Peyer's patch (tissue), 4 donors: ENCODE measurements around the gene AFTPH. TPM values are rescaled to one million over a fixed set of nuclear protein-coding genes. Genes with fewer than 3 reads are reported as not detected.
A peak's percentile ranks its signal among the peaks of the same experiment; 100 is the strongest.

Source experiments
- DNase-seq, 3 donors: peaks; one replicate each; pipeline ENCODE4 v3.0.0-alpha.2; 2017 to 2019
- H3K27ac ChIP-seq, 4 donors: fragments of 200-600 bp; sonication (generic); one replicate each; pipeline ENCODE4 v1.5.1; 2016 to 2019
- H3K27me3 ChIP-seq, 2 donors: fragments of 200-600 bp; sonication (generic); one replicate each; pipeline ENCODE4 v1.5.1; 2019
- H3K36me3 ChIP-seq, 3 donors: fragments of 200-600 bp; sonication (generic); one replicate each; pipeline ENCODE4 v1.5.1; 2016 to 2019
- H3K4me1 ChIP-seq, 4 donors: fragments of 200-600 bp; sonication (generic); one replicate each; pipeline ENCODE4 v1.5.1; 2016 to 2019
- H3K4me3 ChIP-seq, 4 donors: fragments of 200-600 bp; sonication (generic); 1 replicate in 3 of 4; 2 replicates in 1 of 4; pipeline ENCODE4 v1.5.1; 2016 to 2019; ENCODE audit warnings: mild to moderate bottlenecking in 1 of 4
- H3K9me3 ChIP-seq, 4 donors: fragments of 200-600 bp; sonication (generic); one replicate each; pipeline ENCODE4 v1.5.1; 2016 to 2019; ENCODE audit warnings: mild to moderate bottlenecking in 1 of 4
- POLR2A ChIP-seq, 2 donors: fragments of 450-650 bp; IDR thresholded peaks; one replicate each; pipeline ENCODE4 v1.5.1; 2017; ENCODE audit warnings: antibody characterized with exemption in 2 of 2, mild to moderate bottlenecking in 2 of 2, moderate library complexity in 2 of 2
- total RNA-seq, 4 donors: library from RNA; depleted of rRNA; stranded (reverse); fragments of >200 nt; gene quantifications; one replicate each; pipeline ENCODE4 v1.1.0, GENCODE V29; 2016
- TF ChIP-seq, protein P1 (sequence below), 6 experiments: fragments of 450-650 bp in 4 of 6; fragments of 200-600 bp in 2 of 6; sonication (generic) in 1 of 6; IDR thresholded peaks; one replicate each; pipeline ENCODE4 v1.5.1; 2017 to 2019; ENCODE audit warnings: antibody characterized with exemption in 6 of 6, mild to moderate bottlenecking in 3 of 6, moderate library complexity in 1 of 6

Gene AFTPH
- total RNA-seq, 4 donors from 2014 or later, result 41.7 to 79.0 (median 69.3) TPM

- no peaks in the 10 kb centered on the region for H3K27me3 ChIP-seq
- no peaks in the 10 kb centered on the region for H3K9me3 ChIP-seq
- peaks cover 0 to 4% (median 0%) of the 10 kb centered on the region in 4 donors for H3K4me1 ChIP-seq
- no peak for TF ChIP-seq POLR2A (IDR thresholded peaks at IDR 0.05)
- TF ChIP-seq, protein P1, sequence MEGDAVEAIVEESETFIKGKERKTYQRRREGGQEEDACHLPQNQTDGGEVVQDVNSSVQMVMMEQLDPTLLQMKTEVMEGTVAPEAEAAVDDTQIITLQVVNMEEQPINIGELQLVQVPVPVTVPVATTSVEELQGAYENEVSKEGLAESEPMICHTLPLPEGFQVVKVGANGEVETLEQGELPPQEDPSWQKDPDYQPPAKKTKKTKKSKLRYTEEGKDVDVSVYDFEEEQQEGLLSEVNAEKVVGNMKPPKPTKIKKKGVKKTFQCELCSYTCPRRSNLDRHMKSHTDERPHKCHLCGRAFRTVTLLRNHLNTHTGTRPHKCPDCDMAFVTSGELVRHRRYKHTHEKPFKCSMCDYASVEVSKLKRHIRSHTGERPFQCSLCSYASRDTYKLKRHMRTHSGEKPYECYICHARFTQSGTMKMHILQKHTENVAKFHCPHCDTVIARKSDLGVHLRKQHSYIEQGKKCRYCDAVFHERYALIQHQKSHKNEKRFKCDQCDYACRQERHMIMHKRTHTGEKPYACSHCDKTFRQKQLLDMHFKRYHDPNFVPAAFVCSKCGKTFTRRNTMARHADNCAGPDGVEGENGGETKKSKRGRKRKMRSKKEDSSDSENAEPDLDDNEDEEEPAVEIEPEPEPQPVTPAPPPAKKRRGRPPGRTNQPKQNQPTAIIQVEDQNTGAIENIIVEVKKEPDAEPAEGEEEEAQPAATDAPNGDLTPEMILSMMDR (IDR thresholded peaks at IDR 0.05), result peak in 2 of 6 experiments; percentile 3 to 11
- H3K36me3 ChIP-seq, result no peaks in the 10 kb centered on the region
- H3K27ac ChIP-seq, result no peak overlapping the region
- peak in 2 of 3 donors; percentile 66 to 76 for DNase-seq
- H3K4me3 ChIP-seq, result no peak overlapping the region
These were observed 41.2 kb upstream of the AFTPH start for GRCh38 chr2:64482765-64483504.

- Histone ChIP-seq H3K4me1 (peaks cover 0 to 4% (median 0%) of the 10 kb centered on the region in 4 donors), H3K36me3 (no peaks in the 10 kb centered on the region), H3K27ac (no peak overlapping the region), H3K4me3 (no peak overlapping the region), H3K9me3 (no peaks in the 10 kb centered on the region), H3K27me3 (no peaks in the 10 kb centered on the region)
- TF ChIP-seq, protein P1 (IDR thresholded peaks at IDR 0.05), result no peak
- TF ChIP-seq POLR2A (IDR thresholded peaks at IDR 0.05), result no peak
- no peak for DNase-seq
These were observed 38.8 kb upstream of the AFTPH start for GRCh38 chr2:64485331-64485730.

DNA sequence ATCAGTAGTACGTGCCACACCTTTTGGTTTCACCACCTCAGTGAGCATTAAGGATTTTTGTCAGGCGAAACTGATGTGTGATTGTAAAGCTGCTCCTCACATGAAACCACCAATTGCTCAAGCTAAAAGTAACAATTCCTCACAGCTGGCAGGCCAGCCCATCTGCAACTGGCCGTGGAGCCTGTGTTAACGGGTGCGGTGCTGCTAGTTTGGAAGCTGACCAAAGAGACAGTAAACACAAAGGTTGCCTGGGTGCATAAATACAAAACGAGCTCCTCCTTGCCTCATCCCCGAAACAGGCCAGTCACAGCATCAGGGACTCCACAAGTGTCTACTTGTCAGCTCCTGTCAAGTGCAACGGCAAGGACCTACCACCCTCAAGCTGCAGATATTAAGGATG is 38.2 kb upstream of the AFTPH start:
- no peak for TF ChIP-seq POLR2A (IDR thresholded peaks at IDR 0.05)
- TF ChIP-seq, protein P1 (IDR thresholded peaks at IDR 0.05), result no peak
- no peaks in the 10 kb centered on the region for H3K9me3 ChIP-seq
- no peaks in the 10 kb centered on the region for H3K27me3 ChIP-seq
- H3K4me1 ChIP-seq, result peaks cover 0 to 4% (median 0%) of the 10 kb centered on the region in 4 donors
- H3K36me3 ChIP-seq, result no peaks in the 10 kb centered on the region
- H3K4me3 ChIP-seq, result no peak overlapping the region
- no peak overlapping the region for H3K27ac ChIP-seq
- DNase-seq, result no peak

DNA sequence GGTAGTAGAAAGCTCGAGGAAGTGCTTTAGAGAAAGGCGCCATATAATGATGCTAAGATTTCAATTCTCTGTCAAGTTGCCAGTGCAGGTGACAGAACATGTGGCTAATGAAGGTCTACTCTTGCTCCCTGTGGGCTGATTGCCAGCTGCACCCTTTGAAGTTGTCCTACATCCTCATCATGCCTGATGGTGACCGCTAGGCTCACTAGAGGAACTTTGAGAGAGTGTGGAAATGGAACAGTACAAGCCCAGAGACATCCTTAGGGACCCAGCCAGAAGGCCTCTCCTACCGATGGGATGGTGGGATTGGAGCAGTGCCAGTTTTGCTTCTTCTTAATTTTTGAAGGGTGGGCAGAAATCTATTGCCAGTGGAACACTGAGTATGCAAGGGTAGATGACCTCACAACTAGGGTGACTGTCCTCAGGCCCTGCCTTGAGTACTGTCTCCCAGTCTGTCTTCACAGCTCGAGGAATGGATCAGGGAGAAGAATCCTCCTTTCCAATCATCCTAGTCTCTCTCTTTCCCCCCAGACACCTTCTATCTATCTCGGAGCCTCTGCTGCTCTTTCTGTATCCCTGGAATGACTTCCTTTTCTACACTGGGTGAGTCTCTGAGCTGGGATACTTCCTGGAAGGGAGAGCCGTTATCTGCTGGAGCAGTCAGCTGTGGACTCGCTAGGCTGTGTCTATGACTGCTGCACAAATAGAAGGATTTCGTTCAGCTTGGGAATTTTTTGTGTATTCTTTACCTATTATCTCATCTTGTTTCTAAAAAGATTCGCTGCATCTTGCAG is 36.7 kb upstream of the AFTPH start:
- Histone ChIP-seq H3K36me3 (no peaks in the 10 kb centered on the region), H3K27ac (no peak overlapping the region), H3K4me1 (peaks cover 0 to 4% (median 0%) of the 10 kb centered on the region in 4 donors), H3K9me3 (no peaks in the 10 kb centered on the region), H3K4me3 (no peak overlapping the region), H3K27me3 (no peaks in the 10 kb centered on the region)
- TF ChIP-seq POLR2A (IDR thresholded peaks at IDR 0.05), result no peak
- TF ChIP-seq, protein P1 (IDR thresholded peaks at IDR 0.05), result no peak
- no peak for DNase-seq

GRCh38 chr2:64488050-64488974 is 35.8 kb upstream of the AFTPH start:
- no peaks in the 10 kb centered on the region for H3K36me3 ChIP-seq
- peak; percentile 51 to 87 (median 80) for DNase-seq
- H3K4me3 ChIP-seq, result no peak overlapping the region
- no peak for TF ChIP-seq POLR2A (IDR thresholded peaks at IDR 0.05)
- TF ChIP-seq, protein P1 (IDR thresholded peaks at IDR 0.05), result peak; percentile 79 to 97 (median 87)
- peaks cover 0 to 4% (median 0%) of the 10 kb centered on the region in 4 donors for H3K4me1 ChIP-seq
- H3K27me3 ChIP-seq, result no peaks in the 10 kb centered on the region
- no peak overlapping the region for H3K27ac ChIP-seq
- H3K9me3 ChIP-seq, result no peaks in the 10 kb centered on the region
